PC-9 (cell line): ENCODE data around the gene ADCY4. TPM values are rescaled to one million over a fixed set of nuclear protein-coding genes. Genes with fewer than 3 reads are reported as not detected.

Experiments
- BruUV-seq: library from RNA; stranded (reverse); fragments of 400-500 nt; replicated peaks from 2 replicates; lab custom pipeline; 2021; lab: Mats Ljungman, UMichigan
- CTCF ChIA-PET: fragments of 300-600 bp; sonication (Branson Sonifier 250); formaldehyde crosslinking; loops from one replicate; lab custom pipeline; 2022; ENCODE audit warnings: antibody characterized with exemption; lab: Charles Lee
- POLR2A ChIA-PET: fragments of 300-600 bp; sonication (Branson Sonifier 250); formaldehyde crosslinking; loops from one replicate; lab custom pipeline; 2022; ENCODE audit warnings: antibody characterized with exemption; ENCODE audit not compliant: unreplicated experiment; lab: Charles Lee
- DNase-seq, 2 experiments: peaks; one replicate each; pipeline versions ENCODE4 v3.0.0 to v3.0.0-alpha.2; 2015 to 2022; ENCODE audit warnings: mixed read lengths in 1 of 2
- H2AFZ ChIP-seq: fragments of 200-600 bp; sonication (generic); 2 replicates; pipeline ENCODE4 v1.8.1; 2017; ENCODE audit warnings: antibody characterized with exemption
- H3F3A ChIP-seq: fragments of 200-600 bp; sonication (generic); 2 replicates; pipeline ENCODE4 v1.8.1; 2017; ENCODE audit warnings: antibody characterized with exemption, mild to moderate bottlenecking, low read depth; ENCODE audit not compliant: insufficient read depth
- H3K27ac ChIP-seq: fragments of 200-600 bp; sonication (generic); 2 replicates; pipeline ENCODE4 v1.6.1; 2016; ENCODE audit warnings: mixed run types
- H3K27me3 ChIP-seq: fragments of 200-600 bp; sonication (generic); 2 replicates; pipeline ENCODE4 v1.6.1; 2016; ENCODE audit warnings: low read depth, mixed run types; ENCODE audit not compliant: insufficient read depth
- H3K36me3 ChIP-seq: fragments of 200-600 bp; sonication (generic); 2 replicates; pipeline ENCODE4 v1.6.1; 2016; ENCODE audit warnings: low read depth, mixed run types
- H3K4me1 ChIP-seq: fragments of 200-600 bp; sonication (generic); replicated peaks from 2 replicates; pipeline ENCODE4 v1.6.1; 2016; ENCODE audit warnings: mixed run types; ENCODE audit not compliant: insufficient read depth
- H3K4me2 ChIP-seq: fragments of 200-600 bp; sonication (generic); 2 replicates; pipeline ENCODE4 v1.6.1; 2017; ENCODE audit warnings: mixed run types
- H3K4me3 ChIP-seq: fragments of 200-600 bp; sonication (generic); 2 replicates; pipeline ENCODE4 v1.6.1; 2016; ENCODE audit warnings: mixed run types
- H3K79me2 ChIP-seq: fragments of 200-600 bp; sonication (generic); 2 replicates; pipeline ENCODE4 v1.6.1; 2017; ENCODE audit warnings: low read depth, mixed run types
- H3K9me2 ChIP-seq: fragments of 200-600 bp; sonication (generic); 2 replicates; pipeline ENCODE4 v1.8.1; 2017; ENCODE audit warnings: mild to moderate bottlenecking; ENCODE audit not compliant: insufficient read depth
- H3K9me3 ChIP-seq: fragments of 200-600 bp; sonication (generic); 2 replicates; pipeline ENCODE4 v1.8.1; 2016; ENCODE audit warnings: low read depth; ENCODE audit not compliant: insufficient read depth
- H4K20me1 ChIP-seq: fragments of 200-600 bp; sonication (generic); 2 replicates; pipeline ENCODE4 v1.8.1; 2017; ENCODE audit not compliant: insufficient read depth
- CTCF ChIP-seq: fragments of 200-600 bp; sonication (generic); conservative IDR thresholded peaks from 2 replicates; pipeline ENCODE4 v1.6.1; 2017; ENCODE audit warnings: mixed run types, antibody characterized with exemption, mild to moderate bottlenecking, moderate library complexity
- EZH2 ChIP-seq: fragments of 200-600 bp; sonication (generic); IDR thresholded peaks from 2 replicates; pipeline ENCODE4 v1.8.0; 2017; ENCODE audit warnings: antibody characterized with exemption, low read depth
- intact Hi-C: fragments of 100-400 bp; cut with micrococcal nuclease; formaldehyde crosslinking; loops from one replicate; pipeline ENCODE4 v1.10.0; 2022; ENCODE audit not compliant: unreplicated experiment
- total RNA-seq: library from RNA; stranded (reverse); gene quantifications from 2 replicates; pipeline ENCODE4 v1.2.3, GENCODE V29; 2021

ADCY4 gene
- total RNA-seq, 1 experiment from 2014 or later, result 1.8 TPM

GRCh38 chr14:24279301-24280186, 55.3 kb downstream of the ADCY4 start:
- Histone ChIP-seq H3K27me3 (no peaks in the 10 kb centered on the region), H3K9me3 (no peaks in the 10 kb centered on the region), H3K27ac (0 out of 2 replicates have a peak overlapping the region, but pooled peaks have one; percentile 26), H2AFZ (no peak overlapping the region), H3K4me2 (no peak overlapping the region; the same call in 1 of the 2 replicates), H3K36me3 (no peaks in the 10 kb centered on the region), H3K79me2 (no peaks in the 10 kb centered on the region), H3K4me1 (peaks cover 8% of the 10 kb centered on the region), H3F3A (peaks cover 10% of the 10 kb centered on the region), H3K4me3 (no peak overlapping the region), H3K9me2 (no peaks in the 10 kb centered on the region), H4K20me1 (no peaks in the 10 kb centered on the region)
- no TSS peak for BruUV-seq
- intact Hi-C loops, result no loop called here
- ChIA-PET POLR2A (no interaction called here), CTCF (no interaction called here)
- TF ChIP-seq EZH2, result no peak
- peak; percentile 45 for TF ChIP-seq CTCF
- peak in 1 of 2 experiments; percentile 51 for DNase-seq

GRCh38 chr14:24278424-24278823, 56.4 kb downstream of the ADCY4 start:
- Histone ChIP-seq H2AFZ (no peak overlapping the region), H3K9me3 (no peaks in the 10 kb centered on the region), H3K9me2 (no peaks in the 10 kb centered on the region), H3K4me1 (peaks cover 19% of the 10 kb centered on the region), H3F3A (peaks cover 21% of the 10 kb centered on the region), H3K79me2 (no peaks in the 10 kb centered on the region), H3K4me3 (no peak overlapping the region), H4K20me1 (no peaks in the 10 kb centered on the region), H3K27ac (no peak overlapping the region), H3K27me3 (no peaks in the 10 kb centered on the region), H3K36me3 (no peaks in the 10 kb centered on the region), H3K4me2 (no peak overlapping the region)
- TF ChIP-seq CTCF (no peak), EZH2 (no peak)
- intact Hi-C loops, result no loop called here
- no peak for DNase-seq
- ChIA-PET CTCF (no interaction called here), POLR2A (no interaction called here)
- BruUV-seq, result no TSS peak

GRCh38 chr14:24277606-24278321, 57.1 kb downstream of the ADCY4 start:
- POLR2A ChIA-PET, result no interaction called here

More at GRCh38 chr14:24277606-24278321, 57.1 kb downstream of the ADCY4 start:
- Histone ChIP-seq H2AFZ (no peak overlapping the region), H3K79me2 (no peaks in the 10 kb centered on the region), H3K4me1 (peaks cover 20% of the 10 kb centered on the region), H3K27ac (no peak overlapping the region), H3K9me2 (no peaks in the 10 kb centered on the region), H3K4me2 (no peak overlapping the region), H4K20me1 (no peaks in the 10 kb centered on the region), H3K36me3 (no peaks in the 10 kb centered on the region), H3K4me3 (no peak overlapping the region), H3F3A (peaks cover 21% of the 10 kb centered on the region), H3K27me3 (no peaks in the 10 kb centered on the region), H3K9me3 (no peaks in the 10 kb centered on the region)
- intact Hi-C loops, result no loop called here
- CTCF ChIA-PET, result no interaction called here
- no TSS peak for BruUV-seq
- TF ChIP-seq EZH2 (no peak), CTCF (no peak)
- no peak for DNase-seq
